Smooth muscle cell (in vitro differentiated cells): ENCODE data around the gene OR1I1. TPM values are rescaled to one million over a fixed set of nuclear protein-coding genes. Genes with fewer than 3 reads are reported as not detected.

ENCODE experiments used
- DNase-seq: peaks from one replicate; lab custom pipeline; 2025; ENCODE audit not compliant: unreplicated experiment; lab: John Stamatoyannopoulos, UW
- H2AFZ ChIP-seq: fragments of 200-600 bp; sonication (generic); 2 replicates; pipeline ENCODE4 v1.6.0; 2016; ENCODE audit warnings: antibody characterized with exemption, low read depth, mild to moderate bottlenecking
- H3F3A ChIP-seq: fragments of 200-600 bp; sonication (generic); 2 replicates; pipeline ENCODE4 v1.6.0; 2017; ENCODE audit warnings: antibody characterized with exemption, low read depth
- H3K27ac ChIP-seq: fragments of 200-600 bp; sonication (generic); 2 replicates; pipeline ENCODE4 v1.5.1; 2016; ENCODE audit warnings: low read depth, mild to moderate bottlenecking
- H3K27me3 ChIP-seq: fragments of 200-600 bp; sonication (generic); 2 replicates; pipeline ENCODE4 v1.6.1; 2016; ENCODE audit warnings: low read depth, mild to moderate bottlenecking
- H3K36me3 ChIP-seq: fragments of 200-600 bp; sonication (generic); 2 replicates; pipeline ENCODE4 v1.5.1; 2016; ENCODE audit warnings: low read depth
- H3K4me1 ChIP-seq: fragments of 200-600 bp; sonication (generic); 2 replicates; pipeline ENCODE4 v1.5.1; 2016; ENCODE audit warnings: low read depth
- H3K4me2 ChIP-seq: fragments of 200-600 bp; sonication (generic); 2 replicates; pipeline ENCODE4 v1.6.0; 2016; ENCODE audit warnings: mild to moderate bottlenecking
- H3K4me3 ChIP-seq: fragments of 200-600 bp; sonication (generic); 2 replicates; pipeline ENCODE4 v1.5.1; 2016; ENCODE audit warnings: mild to moderate bottlenecking
- H3K79me2 ChIP-seq: fragments of 200-600 bp; sonication (generic); 2 replicates; pipeline ENCODE4 v1.6.0; 2016; ENCODE audit warnings: low read depth, mild to moderate bottlenecking
- H3K9ac ChIP-seq: fragments of 200-600 bp; sonication (generic); 2 replicates; pipeline ENCODE4 v1.6.0; 2016; ENCODE audit warnings: low read depth
- H3K9me3 ChIP-seq: fragments of 200-600 bp; sonication (generic); replicated peaks from 2 replicates; pipeline ENCODE4 v1.5.1; 2016; ENCODE audit warnings: low read depth
- H4K20me1 ChIP-seq: fragments of 200-600 bp; sonication (generic); 2 replicates; pipeline ENCODE4 v1.6.0; 2016; ENCODE audit warnings: low read depth
- WGBS: methylation state at CpG from one replicate; pipeline ENCODE4 v1.1.7; 2016; ENCODE audit warnings: low lambda C conversion rate; 5-methylcytosine and 5-hydroxymethylcytosine counted together
- polyA plus RNA-seq: library from polyadenylated mRNA; unstranded; fragments of >200 nt; fragmentation: Nextera tagmentation; extraction: Ambion mirVana; gene quantifications from 2 replicates; pipeline ENCODE4 v1.2.1, GENCODE V29; 2016
- total RNA-seq: library from RNA; depleted of rRNA; stranded (reverse); fragments of >200 nt; gene quantifications from 2 replicates; pipeline ENCODE4 v1.2.3, GENCODE V29; 2014
- TF ChIP-seq, protein P1 (sequence below): fragments of 200-600 bp; sonication (generic); IDR thresholded peaks from 2 replicates; pipeline ENCODE4 v1.5.1; 2017; ENCODE audit warnings: borderline replicate concordance, mild to moderate bottlenecking, antibody characterized with exemption; ENCODE audit not compliant: insufficient read depth, poor library complexity, severe bottlenecking

OR1I1 gene
- total and polyA plus RNA-seq, 2 experiments from 2014 or later, result not detected

- 97% methylated on average over 21 of the region's 22 CpGs for WGBS
- Histone ChIP-seq H3K9me3 (no peaks in the 10 kb centered on the region), H2AFZ (no peak overlapping the region), H3K27ac (no peak overlapping the region), H3K36me3 (no peaks in the 10 kb centered on the region), H3K27me3 (no peaks in the 10 kb centered on the region), H3K79me2 (peaks cover 19% of the 10 kb centered on the region), H3K4me3 (no peak overlapping the region), H3F3A (no peaks in the 10 kb centered on the region), H3K9ac (no peak overlapping the region), H3K4me2 (peak overlapping the region; percentile 88), H4K20me1 (no peaks in the 10 kb centered on the region), H3K4me1 (peaks cover 7% of the 10 kb centered on the region)
- no peak for DNase-seq
- TF ChIP-seq, protein P1, sequence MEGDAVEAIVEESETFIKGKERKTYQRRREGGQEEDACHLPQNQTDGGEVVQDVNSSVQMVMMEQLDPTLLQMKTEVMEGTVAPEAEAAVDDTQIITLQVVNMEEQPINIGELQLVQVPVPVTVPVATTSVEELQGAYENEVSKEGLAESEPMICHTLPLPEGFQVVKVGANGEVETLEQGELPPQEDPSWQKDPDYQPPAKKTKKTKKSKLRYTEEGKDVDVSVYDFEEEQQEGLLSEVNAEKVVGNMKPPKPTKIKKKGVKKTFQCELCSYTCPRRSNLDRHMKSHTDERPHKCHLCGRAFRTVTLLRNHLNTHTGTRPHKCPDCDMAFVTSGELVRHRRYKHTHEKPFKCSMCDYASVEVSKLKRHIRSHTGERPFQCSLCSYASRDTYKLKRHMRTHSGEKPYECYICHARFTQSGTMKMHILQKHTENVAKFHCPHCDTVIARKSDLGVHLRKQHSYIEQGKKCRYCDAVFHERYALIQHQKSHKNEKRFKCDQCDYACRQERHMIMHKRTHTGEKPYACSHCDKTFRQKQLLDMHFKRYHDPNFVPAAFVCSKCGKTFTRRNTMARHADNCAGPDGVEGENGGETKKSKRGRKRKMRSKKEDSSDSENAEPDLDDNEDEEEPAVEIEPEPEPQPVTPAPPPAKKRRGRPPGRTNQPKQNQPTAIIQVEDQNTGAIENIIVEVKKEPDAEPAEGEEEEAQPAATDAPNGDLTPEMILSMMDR, result no peak
Measured at GRCh38 chr19:15123031-15123890, 41.2 kb downstream of the OR1I1 start.

- 86% methylated on average over 5 of the region's 5 CpGs for WGBS
- peak overlapping the region; percentile 62 for H3K4me3 ChIP-seq
Measured at GRCh38 chr19:15123900-15124299, 41.9 kb downstream of the OR1I1 start.

DNA sequence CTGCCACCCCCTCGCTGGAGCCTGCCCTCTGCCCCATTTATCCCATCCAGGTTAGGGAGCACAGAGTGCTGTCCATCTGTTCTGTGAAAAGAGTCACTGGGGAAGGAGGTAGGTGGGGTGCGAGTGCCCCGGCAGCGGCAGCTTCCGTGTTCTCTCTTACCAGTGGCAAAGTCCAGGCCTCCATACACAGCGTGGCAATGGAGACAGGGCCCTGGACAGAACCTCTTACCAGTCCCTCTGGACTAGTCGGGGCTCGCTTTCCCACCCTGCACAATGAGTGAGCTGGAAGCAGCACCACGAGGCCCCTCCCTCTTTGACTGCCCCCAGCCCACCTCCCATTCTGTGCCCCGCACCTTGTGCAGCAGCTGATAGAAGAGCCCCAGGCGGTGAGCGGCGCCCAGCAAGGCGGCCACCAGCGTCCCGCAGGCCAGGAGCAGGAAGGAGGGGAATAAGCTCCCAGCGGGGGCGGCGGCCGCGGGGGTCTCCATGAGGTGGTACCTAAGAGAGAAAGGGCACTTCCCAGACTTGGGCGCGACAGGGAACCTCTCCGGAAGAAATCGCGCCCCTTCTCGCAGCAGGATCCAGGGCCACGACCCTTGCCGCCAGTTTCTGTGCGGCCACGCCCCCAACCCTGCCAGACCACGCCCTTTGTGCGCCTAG, 42.7 kb downstream of the OR1I1 start:
- H3K4me1 ChIP-seq, result peaks cover 7% of the 10 kb centered on the region
- peak overlapping the region; percentile 76 for H3K27ac ChIP-seq
- H3K4me2 ChIP-seq, result peak overlapping the region; percentile 88
- H3K9ac ChIP-seq, result peak overlapping the region; percentile 80
- peaks cover 19% of the 10 kb centered on the region for H3K79me2 ChIP-seq
- no peaks in the 10 kb centered on the region for H3K9me3 ChIP-seq
- TF ChIP-seq, protein P1, result no peak
- H2AFZ ChIP-seq, result peak overlapping the region; percentile 39
- no peaks in the 10 kb centered on the region for H3K27me3 ChIP-seq
- no peaks in the 10 kb centered on the region for H3F3A ChIP-seq
- WGBS, result 6% methylated on average over 33 of the region's 33 CpGs
- H4K20me1 ChIP-seq, result no peaks in the 10 kb centered on the region
- H3K4me3 ChIP-seq, result peak overlapping the region; percentile 62
- DNase-seq, result peak; percentile 56
- H3K36me3 ChIP-seq, result no peaks in the 10 kb centered on the region

More at GRCh38 chr19:15123900-15124299, 41.9 kb downstream of the OR1I1 start:
- H4K20me1 ChIP-seq, result no peaks in the 10 kb centered on the region
- peaks cover 7% of the 10 kb centered on the region for H3K4me1 ChIP-seq
- H3K4me2 ChIP-seq, result peak overlapping the region; percentile 88
- no peaks in the 10 kb centered on the region for H3F3A ChIP-seq
- H3K27ac ChIP-seq, result peak overlapping the region; percentile 21
- peaks cover 19% of the 10 kb centered on the region for H3K79me2 ChIP-seq
- H3K9ac ChIP-seq, result no peak overlapping the region
- no peak overlapping the region for H2AFZ ChIP-seq
- H3K9me3 ChIP-seq, result no peaks in the 10 kb centered on the region
- TF ChIP-seq, protein P1, result no peak
- DNase-seq, result no peak
- no peaks in the 10 kb centered on the region for H3K27me3 ChIP-seq
- H3K36me3 ChIP-seq, result no peaks in the 10 kb centered on the region
